HL-60 (cell line): Measurements from ENCODE around the gene FANCM.

ENCODE experiments used
- DNase-seq, 2 experiments: peaks; one replicate each; pipeline ENCODE4 v3.0.0-alpha.2; 2010 to 2020; ENCODE audit warnings: low read depth in 1 of 2, low spot score in 1 of 2
- H3K27ac ChIP-seq: fragments of 250-450 bp; sonication (Bioruptor Pico); replicated peaks from 2 replicates; pipeline ENCODE4 v1.5.1; 2020; ENCODE audit warnings: mild to moderate bottlenecking, moderate library complexity
- H3K27me3 ChIP-seq: fragments of 250-450 bp; sonication (Bioruptor Pico); 2 replicates; pipeline ENCODE4 v1.5.1; 2021; ENCODE audit warnings: mild to moderate bottlenecking, moderate library complexity; ENCODE audit not compliant: insufficient read depth, poor library complexity, severe bottlenecking
- H3K4me3 ChIP-seq: replicated peaks from 2 replicates; pipeline ENCODE4 v1.5.1; 2011; ENCODE audit warnings: mild to moderate bottlenecking, control low read depth, low read length; ENCODE audit not compliant: insufficient read depth
- CTCF ChIP-seq: IDR thresholded peaks from one replicate; pipeline ENCODE4 v1.5.1; 2011; ENCODE audit warnings: low read length, control low read depth, inconsistent platforms; ENCODE audit not compliant: insufficient read depth
- GABPA ChIP-seq: IDR thresholded peaks from 2 replicates; pipeline ENCODE4 v1.6.1; 2012; ENCODE audit warnings: low read depth
- POLR2AphosphoS5 ChIP-seq: IDR thresholded peaks from 2 replicates; pipeline ENCODE4 v1.6.1; 2012; ENCODE audit warnings: low read depth
- SPI1 ChIP-seq: IDR thresholded peaks from 2 replicates; pipeline ENCODE4 v1.6.1; 2012; ENCODE audit warnings: low read depth, mild to moderate bottlenecking, borderline replicate concordance
- TF ChIP-seq, protein P1 (sequence below): IDR thresholded peaks from 2 replicates; pipeline ENCODE4 v1.6.1; 2012; ENCODE audit warnings: low read depth; ENCODE audit not compliant: insufficient replicate concordance

FANCM gene

DNA sequence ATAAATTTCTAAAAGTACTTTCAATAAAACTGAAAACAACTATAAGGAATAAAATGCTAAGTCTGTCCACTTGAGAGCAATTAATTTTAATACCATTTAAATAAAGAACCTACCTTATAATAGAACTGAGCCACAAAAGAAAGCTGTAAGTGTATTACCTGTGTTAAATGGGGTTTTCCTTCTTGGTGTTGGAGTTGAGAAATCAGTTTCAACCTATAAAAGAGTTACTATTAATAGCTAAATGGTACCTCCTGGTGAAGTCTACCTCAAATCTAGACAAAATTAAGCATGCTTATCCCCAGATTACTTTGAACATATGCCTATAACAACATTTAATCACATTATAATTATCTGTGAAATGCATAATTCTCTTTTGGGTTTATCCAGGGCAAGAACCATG lies 68.5 kb downstream of the FANCM start:
- no peak overlapping the region for H3K27ac ChIP-seq
- TF ChIP-seq CTCF (no peak), SPI1 (no peak), GABPA (no peak), POLR2AphosphoS5 (no peak)
- TF ChIP-seq, protein P1, sequence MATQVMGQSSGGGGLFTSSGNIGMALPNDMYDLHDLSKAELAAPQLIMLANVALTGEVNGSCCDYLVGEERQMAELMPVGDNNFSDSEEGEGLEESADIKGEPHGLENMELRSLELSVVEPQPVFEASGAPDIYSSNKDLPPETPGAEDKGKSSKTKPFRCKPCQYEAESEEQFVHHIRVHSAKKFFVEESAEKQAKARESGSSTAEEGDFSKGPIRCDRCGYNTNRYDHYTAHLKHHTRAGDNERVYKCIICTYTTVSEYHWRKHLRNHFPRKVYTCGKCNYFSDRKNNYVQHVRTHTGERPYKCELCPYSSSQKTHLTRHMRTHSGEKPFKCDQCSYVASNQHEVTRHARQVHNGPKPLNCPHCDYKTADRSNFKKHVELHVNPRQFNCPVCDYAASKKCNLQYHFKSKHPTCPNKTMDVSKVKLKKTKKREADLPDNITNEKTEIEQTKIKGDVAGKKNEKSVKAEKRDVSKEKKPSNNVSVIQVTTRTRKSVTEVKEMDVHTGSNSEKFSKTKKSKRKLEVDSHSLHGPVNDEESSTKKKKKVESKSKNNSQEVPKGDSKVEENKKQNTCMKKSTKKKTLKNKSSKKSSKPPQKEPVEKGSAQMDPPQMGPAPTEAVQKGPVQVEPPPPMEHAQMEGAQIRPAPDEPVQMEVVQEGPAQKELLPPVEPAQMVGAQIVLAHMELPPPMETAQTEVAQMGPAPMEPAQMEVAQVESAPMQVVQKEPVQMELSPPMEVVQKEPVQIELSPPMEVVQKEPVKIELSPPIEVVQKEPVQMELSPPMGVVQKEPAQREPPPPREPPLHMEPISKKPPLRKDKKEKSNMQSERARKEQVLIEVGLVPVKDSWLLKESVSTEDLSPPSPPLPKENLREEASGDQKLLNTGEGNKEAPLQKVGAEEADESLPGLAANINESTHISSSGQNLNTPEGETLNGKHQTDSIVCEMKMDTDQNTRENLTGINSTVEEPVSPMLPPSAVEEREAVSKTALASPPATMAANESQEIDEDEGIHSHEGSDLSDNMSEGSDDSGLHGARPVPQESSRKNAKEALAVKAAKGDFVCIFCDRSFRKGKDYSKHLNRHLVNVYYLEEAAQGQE: no peak
- no peak for DNase-seq
- no peak overlapping the region for H3K4me3 ChIP-seq
- H3K27me3 ChIP-seq: no peaks in the 10 kb centered on the region

- TF ChIP-seq GABPA: no peak
- TF ChIP-seq, protein P1: no peak
- TF ChIP-seq SPI1: no peak
- no peak for TF ChIP-seq POLR2AphosphoS5
- TF ChIP-seq CTCF: no peak
- Histone ChIP-seq H3K27ac (no peak overlapping the region), H3K4me3 (no peak overlapping the region), H3K27me3 (no peaks in the 10 kb centered on the region)
- no peak for DNase-seq
Measured at GRCh38 chr14:45210159-45210558, 74.4 kb downstream of the FANCM start.

DNA sequence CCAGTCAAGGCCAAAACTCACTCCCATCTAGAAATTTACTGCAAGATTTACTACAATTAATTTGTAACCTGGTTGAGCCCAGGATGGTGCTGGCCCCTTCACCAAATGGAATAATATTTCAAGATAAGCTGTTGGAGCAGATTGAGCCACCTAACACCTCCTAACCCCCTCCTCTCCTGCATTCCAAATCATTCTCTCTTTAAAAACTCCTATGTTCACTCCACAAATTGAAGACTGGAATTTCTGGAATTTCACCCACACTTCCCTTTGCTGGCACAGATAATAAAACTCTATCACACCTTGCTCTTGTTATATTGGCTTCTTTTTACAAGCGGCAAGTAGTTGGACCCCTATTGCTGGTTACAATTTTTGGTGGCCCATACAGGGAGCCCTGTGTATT lies 75.6 kb downstream of the FANCM start:
- no peak overlapping the region for H3K27ac ChIP-seq
- no peaks in the 10 kb centered on the region for H3K27me3 ChIP-seq
- no peak overlapping the region for H3K4me3 ChIP-seq
- no peak for DNase-seq
- TF ChIP-seq, protein P1: no peak
- TF ChIP-seq POLR2AphosphoS5 (no peak), SPI1 (no peak), CTCF (no peak), GABPA (no peak)
